ENCODE results near the gene ARFGAP1.

The ARFGAP1 gene

GRCh38 chr20:63321148-63321831, 48.7 kb downstream of the ARFGAP1 start:
- DNase-seq = peak; percentile 7
- no peak for TF ChIP-seq CTCF (IDR thresholded peaks at IDR 0.05; ENCODE audit: low read depth, low read length)
- Histone ChIP-seq H3K9me3 (no peaks in the 10 kb centered on the region), H3K4me3 (ENCODE audit: low read depth, low read length) (no peak overlapping the region), H3K27me3 (peaks cover 25% of the 10 kb centered on the region), H3K36me3 (no peaks in the 10 kb centered on the region), H3K4me1 (no peaks in the 10 kb centered on the region)

GRCh38 chr20:63322146-63322932, 49.7 kb downstream of the ARFGAP1 start:
- H3K4me1 ChIP-seq = no peaks in the 10 kb centered on the region
- no peaks in the 10 kb centered on the region for H3K36me3 ChIP-seq
- H3K9me3 ChIP-seq = no peaks in the 10 kb centered on the region
- peak; percentile 8 for DNase-seq
- H3K27me3 ChIP-seq = peaks cover 25% of the 10 kb centered on the region
- H3K4me3 ChIP-seq (ENCODE audit: low read depth, low read length) = no peak overlapping the region
- TF ChIP-seq CTCF (IDR thresholded peaks at IDR 0.05; ENCODE audit: low read depth, low read length) = no peak

- peaks cover 25% of the 10 kb centered on the region for H3K27me3 ChIP-seq
- H3K4me1 ChIP-seq = no peaks in the 10 kb centered on the region
- no peak for DNase-seq
- H3K9me3 ChIP-seq = no peaks in the 10 kb centered on the region
- no peak for TF ChIP-seq CTCF (IDR thresholded peaks at IDR 0.05; ENCODE audit: low read depth, low read length)
- H3K36me3 ChIP-seq = no peaks in the 10 kb centered on the region
- no peak overlapping the region for H3K4me3 ChIP-seq (ENCODE audit: low read depth, low read length)
Observed at GRCh38 chr20:63322933-63323273, 50.3 kb downstream of the ARFGAP1 start.

GRCh38 chr20:63323357-63323981, 50.9 kb downstream of the ARFGAP1 start:
- DNase-seq = no peak
- TF ChIP-seq CTCF (IDR thresholded peaks at IDR 0.05; ENCODE audit: low read depth, low read length) = no peak
- no peaks in the 10 kb centered on the region for H3K4me1 ChIP-seq
- H3K36me3 ChIP-seq = no peaks in the 10 kb centered on the region
- H3K9me3 ChIP-seq = no peaks in the 10 kb centered on the region
- no peak overlapping the region for H3K4me3 ChIP-seq (ENCODE audit: low read depth, low read length)
- H3K27me3 ChIP-seq = peaks cover 25% of the 10 kb centered on the region

- Histone ChIP-seq H3K36me3 (no peaks in the 10 kb centered on the region), H3K9me3 (no peaks in the 10 kb centered on the region), H3K27me3 (peaks cover 25% of the 10 kb centered on the region), H3K4me3 (ENCODE audit: low read depth, low read length) (no peak overlapping the region), H3K4me1 (no peaks in the 10 kb centered on the region)
- DNase-seq = peak; percentile 8
- no peak for TF ChIP-seq CTCF (IDR thresholded peaks at IDR 0.05; ENCODE audit: low read depth, low read length)
Observed at GRCh38 chr20:63325021-63325471, 52.4 kb downstream of the ARFGAP1 start.

Data from BE2C (cell line).